Endothelial cell of umbilical vein (primary cell): ENCODE data around the gene NFKBIA.

Experiments
- EZH2 ChIP-seq: IDR thresholded peaks from 2 replicates; pipeline ENCODE4 v1.6.1; 2012; ENCODE audit warnings: borderline replicate concordance, low read depth, mild to moderate bottlenecking, moderate library complexity, low read length, inconsistent platforms; ENCODE audit not compliant: severe bottlenecking
- MYC ChIP-seq: IDR thresholded peaks from one replicate; pipeline ENCODE4 v1.6.1; 2011; ENCODE audit warnings: mild to moderate bottlenecking, low read depth, low read length
- POLR2A ChIP-seq: IDR thresholded peaks from 2 replicates; pipeline ENCODE4 v1.6.1; 2012; ENCODE audit warnings: low read depth, mild to moderate bottlenecking, control low read depth, low read length
- POLR2AphosphoS5 ChIP-seq: IDR thresholded peaks from 2 replicates; pipeline ENCODE4 v1.6.1; 2012; ENCODE audit warnings: low read depth, mild to moderate bottlenecking, control low read depth, low read length, moderate library complexity; ENCODE audit not compliant: insufficient read depth
- TF ChIP-seq, protein P1 (sequence below), 2 donors: IDR thresholded peaks; 1 replicate in 1 of 2; 2 replicates in 1 of 2; pipeline ENCODE4 v1.5.1; 2011; ENCODE audit warnings: low read length in 2 of 2, mild to moderate bottlenecking in 2 of 2, moderate library complexity in 2 of 2, control low read depth in 1 of 2, inconsistent platforms in 1 of 2, low read depth in 1 of 2; ENCODE audit not compliant: insufficient read depth in 1 of 2; ENCODE audit errors: extremely low read depth in 1 of 2

DNA sequence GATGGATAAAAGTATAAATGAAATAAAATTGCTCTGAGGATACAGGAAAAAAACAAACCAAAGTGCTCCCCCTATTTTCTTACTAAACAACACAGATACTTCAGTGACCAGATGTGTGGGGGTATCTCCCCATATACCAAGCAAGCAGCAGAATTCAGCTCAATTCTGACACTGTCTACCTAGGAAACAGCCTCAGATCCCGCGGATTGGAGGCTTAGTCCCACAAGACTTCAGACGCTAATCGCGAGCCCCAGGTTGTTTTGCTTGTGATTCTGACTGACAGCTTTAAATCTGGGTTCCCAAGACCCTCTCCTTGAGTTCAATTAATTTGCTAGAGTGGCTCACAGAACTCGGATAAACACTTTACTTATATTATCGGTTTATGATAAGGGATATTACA, 17.3 kb downstream of the NFKBIA start:
- TF ChIP-seq POLR2AphosphoS5 (no peak), POLR2A (no peak), EZH2 (no peak), MYC (no peak)
- TF ChIP-seq, protein P1, sequence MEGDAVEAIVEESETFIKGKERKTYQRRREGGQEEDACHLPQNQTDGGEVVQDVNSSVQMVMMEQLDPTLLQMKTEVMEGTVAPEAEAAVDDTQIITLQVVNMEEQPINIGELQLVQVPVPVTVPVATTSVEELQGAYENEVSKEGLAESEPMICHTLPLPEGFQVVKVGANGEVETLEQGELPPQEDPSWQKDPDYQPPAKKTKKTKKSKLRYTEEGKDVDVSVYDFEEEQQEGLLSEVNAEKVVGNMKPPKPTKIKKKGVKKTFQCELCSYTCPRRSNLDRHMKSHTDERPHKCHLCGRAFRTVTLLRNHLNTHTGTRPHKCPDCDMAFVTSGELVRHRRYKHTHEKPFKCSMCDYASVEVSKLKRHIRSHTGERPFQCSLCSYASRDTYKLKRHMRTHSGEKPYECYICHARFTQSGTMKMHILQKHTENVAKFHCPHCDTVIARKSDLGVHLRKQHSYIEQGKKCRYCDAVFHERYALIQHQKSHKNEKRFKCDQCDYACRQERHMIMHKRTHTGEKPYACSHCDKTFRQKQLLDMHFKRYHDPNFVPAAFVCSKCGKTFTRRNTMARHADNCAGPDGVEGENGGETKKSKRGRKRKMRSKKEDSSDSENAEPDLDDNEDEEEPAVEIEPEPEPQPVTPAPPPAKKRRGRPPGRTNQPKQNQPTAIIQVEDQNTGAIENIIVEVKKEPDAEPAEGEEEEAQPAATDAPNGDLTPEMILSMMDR (IDR thresholded peaks at IDR 0.05; ENCODE audit: extremely low read depth in 1 of 2, insufficient read depth in 1 of 2, low read depth in 1 of 2, low read length in 2 of 2): no peak
